HG03442 (cell line): ENCODE measurements around the gene INPP5E.

Source experiments
- ATAC-seq: cut with Tn5 transposase; IDR thresholded peaks from one replicate; pipeline ENCODE4 v1.9.1; 2021; ENCODE audit warnings: mild to moderate bottlenecking, moderate library complexity; ENCODE audit not compliant: unreplicated experiment

The INPP5E gene, protein sequence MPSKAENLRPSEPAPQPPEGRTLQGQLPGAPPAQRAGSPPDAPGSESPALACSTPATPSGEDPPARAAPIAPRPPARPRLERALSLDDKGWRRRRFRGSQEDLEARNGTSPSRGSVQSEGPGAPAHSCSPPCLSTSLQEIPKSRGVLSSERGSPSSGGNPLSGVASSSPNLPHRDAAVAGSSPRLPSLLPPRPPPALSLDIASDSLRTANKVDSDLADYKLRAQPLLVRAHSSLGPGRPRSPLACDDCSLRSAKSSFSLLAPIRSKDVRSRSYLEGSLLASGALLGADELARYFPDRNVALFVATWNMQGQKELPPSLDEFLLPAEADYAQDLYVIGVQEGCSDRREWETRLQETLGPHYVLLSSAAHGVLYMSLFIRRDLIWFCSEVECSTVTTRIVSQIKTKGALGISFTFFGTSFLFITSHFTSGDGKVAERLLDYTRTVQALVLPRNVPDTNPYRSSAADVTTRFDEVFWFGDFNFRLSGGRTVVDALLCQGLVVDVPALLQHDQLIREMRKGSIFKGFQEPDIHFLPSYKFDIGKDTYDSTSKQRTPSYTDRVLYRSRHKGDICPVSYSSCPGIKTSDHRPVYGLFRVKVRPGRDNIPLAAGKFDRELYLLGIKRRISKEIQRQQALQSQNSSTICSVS

DNA sequence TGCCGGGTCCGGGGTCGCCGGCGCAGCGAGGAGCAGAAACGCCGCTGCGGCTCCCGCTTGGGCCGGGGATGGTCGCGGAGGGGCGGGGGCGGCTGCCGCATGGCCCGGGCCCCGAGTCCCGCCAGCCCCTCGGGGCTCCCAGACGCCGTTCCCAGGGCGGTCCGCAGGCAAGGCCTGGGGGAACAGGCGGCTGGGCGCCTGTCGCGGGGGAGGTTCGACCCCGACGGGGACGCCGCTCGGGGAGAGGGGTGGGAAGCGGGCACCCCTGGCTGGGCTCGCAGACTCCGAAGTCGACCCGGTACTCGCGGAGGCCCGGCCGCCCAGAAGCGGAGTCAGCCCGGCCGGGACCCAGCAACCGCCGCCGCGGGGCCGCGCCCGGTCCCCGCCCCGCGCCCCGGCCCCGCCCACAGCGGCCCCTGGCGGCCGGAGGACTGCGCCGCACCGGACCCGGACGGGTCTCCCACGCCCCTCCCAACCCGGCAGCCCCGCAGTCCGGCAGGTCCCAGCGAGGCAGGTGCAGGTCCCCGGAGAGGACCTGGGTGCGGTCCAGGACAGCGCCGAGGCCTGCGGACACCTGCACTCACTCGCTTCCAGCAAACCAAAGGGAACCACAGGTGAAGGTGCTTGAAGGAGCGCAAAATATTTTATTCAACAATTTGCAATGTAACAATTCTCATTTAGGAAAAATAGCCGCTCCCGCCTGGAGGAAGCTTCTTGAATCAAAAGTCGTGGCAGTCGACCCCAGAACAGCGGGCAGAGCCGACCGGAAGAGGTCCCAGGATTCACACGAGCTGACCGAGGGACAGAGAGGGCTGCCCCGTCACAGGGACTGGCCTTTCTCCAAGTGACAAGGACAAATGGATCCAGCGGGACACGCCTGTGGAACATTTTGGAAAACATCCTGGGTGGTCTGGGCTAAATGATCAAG, at the start of gene INPP5E:
INPP5E (minus strand) TSS at position 365 of the 928 bp plus-strand sequence. CDS start 426 bp downstream, outside the sequence.
- peak; percentile 67 for ATAC-seq

DNA sequence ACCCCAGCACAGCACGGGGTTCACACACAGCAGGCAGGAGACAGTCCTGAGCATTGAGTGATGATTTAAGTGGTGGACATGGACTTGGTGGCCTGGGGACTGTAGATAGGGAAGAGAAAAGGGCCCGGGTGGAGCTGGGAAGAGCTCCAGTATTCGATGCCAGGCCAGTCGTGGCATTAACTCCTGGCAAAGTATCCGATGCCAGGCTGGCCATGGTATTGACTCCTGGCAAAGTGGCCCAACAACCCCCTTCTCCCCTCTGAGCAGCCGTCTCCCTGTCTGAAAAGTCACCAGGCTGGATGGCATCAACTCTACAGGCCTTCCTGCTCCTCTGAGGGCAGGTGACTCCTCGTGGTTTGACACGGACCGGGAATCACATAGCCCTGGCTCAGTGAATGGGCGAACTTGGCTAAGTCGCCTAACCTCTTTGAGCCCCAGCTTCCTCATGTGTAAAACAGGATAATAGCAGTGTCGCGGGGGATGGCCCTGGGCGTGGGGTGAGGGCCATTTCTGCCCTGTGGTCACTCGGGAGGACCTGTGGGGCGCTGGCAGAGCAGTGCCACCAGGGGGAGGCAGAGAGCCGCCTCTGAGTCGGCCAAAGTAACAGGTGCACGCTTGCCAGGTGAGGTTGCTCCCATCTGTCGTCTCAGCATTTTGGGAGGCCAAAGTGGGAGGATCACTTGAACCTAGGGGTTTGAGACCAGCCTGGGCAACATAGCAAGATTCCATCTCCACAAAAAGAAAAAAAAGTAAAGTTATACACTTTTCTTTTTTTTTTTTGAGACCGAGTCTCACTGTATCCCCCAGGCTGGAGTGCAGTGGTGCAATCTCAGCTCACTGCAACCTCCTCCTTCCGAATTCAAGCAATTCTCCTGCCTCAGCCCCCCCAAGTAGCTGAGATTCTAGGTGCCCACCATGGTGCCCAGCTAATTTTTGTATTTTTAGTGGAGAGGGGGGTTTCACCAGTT, 48.9 kb upstream of the INPP5E start:
- no peak for ATAC-seq

DNA sequence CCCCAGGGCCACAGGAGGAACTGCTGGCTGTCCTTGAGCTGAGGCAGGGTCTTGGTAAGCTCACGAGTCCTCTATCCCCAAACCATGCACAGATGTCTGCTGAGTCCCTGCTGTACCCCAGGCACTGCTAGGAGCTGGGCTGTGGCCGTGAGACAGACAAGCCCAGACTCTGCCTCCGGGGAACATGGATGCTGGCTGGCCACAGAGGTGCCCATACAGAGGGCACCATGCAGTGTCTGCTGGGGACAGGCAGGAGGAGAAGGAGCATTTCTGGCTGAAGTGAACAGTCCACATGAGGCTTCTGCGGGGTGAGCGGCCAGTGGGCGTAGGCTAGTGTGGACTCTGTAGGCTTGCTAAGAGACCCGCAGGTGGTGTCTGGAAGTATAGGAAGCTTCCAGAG, 48.0 kb upstream of the INPP5E start:
- ATAC-seq: no peak

DNA sequence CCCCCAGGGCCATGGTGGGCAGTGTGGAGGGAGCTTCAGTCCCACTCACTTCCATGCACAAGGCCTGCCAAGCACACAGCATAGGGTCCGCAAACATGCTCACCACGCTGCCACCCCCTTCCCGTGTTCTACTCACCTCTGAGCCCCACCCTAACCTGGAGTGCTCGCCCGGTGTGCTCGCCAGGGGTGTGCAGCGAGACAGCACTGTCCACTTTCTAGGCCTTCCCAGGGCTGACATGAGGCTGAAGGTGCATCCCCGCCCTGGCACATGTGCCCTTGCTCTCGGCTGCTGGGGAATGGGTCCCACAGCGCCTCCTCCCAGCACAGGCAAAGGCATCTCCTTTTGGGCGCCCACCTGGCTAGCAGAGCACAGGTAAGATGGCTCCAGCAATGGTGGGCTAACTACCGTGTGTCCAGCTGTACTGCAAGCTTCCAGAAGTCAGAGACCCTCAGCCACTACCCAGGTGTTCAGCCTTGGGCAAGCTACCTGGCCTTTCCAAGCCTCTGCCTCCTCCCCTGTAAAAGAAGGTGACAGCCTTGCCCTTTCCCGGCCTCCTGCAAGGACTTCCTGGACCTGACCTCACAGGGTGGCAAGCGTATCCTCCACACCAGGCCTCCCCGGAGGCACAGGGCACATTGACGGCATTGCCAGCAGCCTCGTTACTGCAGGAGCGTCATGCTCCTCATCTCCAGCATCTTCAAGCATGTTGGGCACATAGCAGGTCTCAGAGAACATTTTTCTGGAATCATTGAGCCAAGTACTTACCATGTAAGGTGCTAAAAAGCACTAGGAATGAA, 47.4 kb upstream of the INPP5E start:
- ATAC-seq: no peak

DNA sequence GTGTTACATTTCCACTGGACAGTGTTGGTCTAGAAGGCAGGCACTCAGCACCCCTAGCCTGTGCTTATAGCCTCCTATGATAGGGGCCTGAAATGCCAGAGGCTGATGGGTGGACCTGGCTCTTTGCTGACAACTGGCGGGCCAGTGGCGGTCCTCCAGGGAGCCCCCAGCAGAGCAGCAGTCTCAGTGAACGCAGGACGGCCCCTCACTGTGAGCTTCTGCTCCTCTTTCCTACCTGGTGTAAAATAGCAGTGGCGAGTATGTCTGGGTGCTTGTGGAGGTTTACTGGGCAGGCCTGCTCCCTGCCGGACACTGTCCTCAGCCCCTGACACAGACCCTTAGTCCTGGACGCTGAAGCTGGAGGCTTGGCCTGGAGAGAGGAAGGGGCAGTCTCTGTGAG, 46.5 kb upstream of the INPP5E start:
- ATAC-seq: no peak

DNA sequence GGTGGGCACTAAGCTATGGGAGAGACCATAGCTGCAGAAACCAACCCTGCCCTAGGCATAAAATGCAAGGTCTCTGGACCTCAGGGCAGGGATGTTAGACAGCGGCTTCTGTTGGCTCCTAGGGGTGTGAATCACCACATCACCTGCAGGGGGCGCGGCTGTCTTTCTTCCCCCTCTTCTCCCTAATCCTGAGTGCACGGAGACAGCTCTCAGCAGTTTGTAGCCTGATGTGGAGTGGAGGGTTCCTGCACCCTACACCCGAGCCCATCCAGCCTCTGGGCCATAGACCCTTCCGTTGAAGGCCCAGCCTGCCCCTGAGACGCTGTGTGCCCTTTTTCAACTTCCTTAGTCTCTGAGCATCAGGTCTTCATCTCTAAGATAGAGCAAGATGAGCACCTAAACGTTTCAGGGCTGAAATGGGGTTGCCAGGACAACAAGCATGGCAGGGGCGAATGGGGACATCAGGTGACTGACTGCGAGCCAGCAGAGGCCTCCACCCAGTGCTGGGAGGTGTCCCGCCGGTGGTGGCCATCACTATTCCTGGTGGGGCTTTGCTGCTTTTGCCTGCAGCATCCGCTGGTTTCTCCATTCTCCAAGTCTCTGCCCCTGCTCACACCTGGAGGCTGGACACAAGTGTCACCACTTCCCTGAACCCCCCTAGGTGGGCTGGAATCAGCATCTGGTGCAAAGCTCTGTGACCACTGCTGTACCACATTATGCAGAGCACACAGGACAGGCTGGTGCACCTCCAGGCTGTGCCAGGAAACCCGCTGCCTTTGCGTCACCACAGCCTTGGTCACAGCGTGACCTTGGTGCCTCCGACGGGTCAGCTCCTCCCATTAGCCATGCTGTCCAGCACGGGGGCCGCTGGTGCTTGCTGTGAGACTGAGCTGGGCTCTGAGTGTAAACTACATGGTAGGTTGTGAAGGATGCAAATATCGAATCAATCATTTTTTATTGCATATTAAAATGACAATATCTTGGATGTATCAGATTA, 45.7 kb upstream of the INPP5E start:
- no peak for ATAC-seq

DNA sequence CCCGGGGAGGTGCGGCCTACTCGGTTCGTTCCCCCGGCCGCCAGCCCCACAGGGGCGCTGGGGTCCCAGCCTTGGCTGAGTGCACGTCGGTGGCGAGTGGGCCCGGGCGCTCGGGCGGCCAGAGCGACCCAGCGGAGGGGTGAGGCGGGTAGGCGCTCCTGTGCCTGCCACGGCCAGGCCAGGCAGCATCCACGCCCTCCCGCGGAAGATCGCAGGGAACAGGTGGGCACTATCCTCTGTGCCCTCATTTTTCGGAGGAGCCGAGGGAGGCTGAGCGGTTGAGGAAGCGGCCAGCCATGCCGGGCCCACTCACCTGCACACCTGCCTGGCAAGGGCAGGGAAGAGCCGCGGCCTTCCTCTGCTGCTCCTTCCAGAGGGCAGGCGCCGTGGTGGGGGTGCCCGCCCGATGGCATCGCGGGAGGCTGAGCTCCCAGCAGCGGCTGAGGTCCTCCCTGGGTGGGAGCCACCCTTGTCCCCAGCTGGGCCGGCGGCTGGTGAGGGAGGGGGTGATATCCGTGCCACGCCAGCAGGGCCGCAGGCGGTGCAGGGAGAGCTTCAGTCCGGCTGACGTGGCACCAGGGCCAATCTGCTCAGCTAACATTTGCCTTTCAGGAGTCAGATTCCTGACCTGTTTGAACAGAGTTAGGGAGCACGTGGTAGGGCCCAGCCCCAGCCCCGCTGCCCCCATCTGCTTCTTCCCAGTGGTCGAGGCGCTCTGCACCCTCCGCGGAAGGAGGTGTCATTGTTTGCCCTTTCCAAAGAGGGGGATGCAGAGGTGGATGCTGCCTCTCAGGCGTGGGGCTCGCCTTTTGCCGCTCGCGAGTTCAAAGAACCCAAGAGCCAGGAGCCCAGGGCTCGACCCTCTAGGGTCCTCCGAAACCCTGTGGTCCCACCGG, 44.8 kb upstream of the INPP5E start:
- ATAC-seq: no peak

DNA sequence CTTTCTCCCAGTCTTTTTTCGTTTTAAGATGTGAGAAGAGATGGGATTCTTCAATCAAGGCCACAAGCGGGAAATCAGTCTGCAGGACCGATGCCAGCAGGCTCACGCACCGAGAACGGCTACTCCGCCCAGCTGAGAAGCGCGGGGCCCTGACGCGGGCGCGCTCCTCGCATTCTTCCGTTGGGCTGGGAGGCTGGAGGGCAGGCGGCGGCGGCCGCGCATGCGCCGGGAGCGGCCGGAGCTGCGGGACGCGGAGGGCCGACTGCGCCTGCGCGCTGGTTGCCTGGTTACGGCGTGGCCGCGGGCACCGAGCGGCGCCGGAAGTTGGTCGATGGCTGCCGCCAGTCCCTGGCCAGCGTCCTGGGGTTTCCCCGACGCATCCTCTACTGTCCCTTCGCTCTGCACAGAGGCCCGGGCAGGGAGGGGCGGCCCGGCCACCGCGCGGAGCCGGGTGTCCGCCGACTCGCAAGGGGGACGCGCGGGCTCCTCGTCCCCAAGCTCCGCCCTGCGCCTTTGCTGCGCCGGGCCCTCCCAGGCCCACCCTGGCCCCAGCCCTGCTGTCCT, 44.0 kb upstream of the INPP5E start:
- ATAC-seq: peak; percentile 59

DNA sequence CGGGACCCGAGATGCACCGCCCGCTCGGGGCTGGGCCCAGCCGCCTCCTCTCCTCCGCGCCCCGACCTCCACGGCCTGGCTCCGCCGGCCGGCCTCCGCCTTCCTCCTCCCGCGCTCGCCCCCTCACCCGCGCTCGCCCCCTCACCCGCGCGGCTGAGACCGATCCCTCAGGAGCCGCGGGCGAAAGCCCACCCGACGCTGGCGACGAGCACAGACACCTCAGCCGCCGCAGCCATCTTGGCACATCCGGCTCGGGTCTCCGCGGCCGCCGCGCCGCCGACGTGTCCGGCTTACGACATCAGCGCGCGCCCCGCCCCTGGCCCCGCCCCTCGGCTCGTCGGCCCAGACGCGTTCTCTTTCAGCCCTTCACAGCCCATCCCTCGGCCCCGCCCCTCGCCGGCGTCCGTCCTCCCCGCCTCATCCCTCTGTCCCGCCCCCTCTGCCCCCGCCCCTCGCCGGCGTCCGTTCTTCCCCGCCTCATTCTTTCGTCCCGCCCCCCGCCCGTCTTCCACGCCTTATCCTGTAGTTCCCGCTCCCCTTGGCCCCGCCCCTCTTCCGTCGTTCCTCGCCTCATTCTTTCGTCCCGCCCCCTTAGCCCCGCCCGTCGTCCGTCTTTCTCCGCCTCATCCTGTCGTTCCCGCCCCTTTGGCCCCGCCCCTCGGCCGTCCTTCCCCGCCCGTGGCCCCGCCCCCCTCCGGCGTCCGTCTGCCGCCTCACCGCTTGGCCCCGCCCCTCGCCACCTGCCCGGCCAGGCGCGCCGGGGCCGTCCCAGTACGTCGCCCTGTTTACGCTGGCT, 43.3 kb upstream of the INPP5E start, which contains the start of gene SEC16A:
SEC16A (minus strand) TSS at position 248 of the 796 bp plus-strand sequence. CDS start 5,425 bp downstream, outside the sequence.
- peak; percentile 52 for ATAC-seq

DNA sequence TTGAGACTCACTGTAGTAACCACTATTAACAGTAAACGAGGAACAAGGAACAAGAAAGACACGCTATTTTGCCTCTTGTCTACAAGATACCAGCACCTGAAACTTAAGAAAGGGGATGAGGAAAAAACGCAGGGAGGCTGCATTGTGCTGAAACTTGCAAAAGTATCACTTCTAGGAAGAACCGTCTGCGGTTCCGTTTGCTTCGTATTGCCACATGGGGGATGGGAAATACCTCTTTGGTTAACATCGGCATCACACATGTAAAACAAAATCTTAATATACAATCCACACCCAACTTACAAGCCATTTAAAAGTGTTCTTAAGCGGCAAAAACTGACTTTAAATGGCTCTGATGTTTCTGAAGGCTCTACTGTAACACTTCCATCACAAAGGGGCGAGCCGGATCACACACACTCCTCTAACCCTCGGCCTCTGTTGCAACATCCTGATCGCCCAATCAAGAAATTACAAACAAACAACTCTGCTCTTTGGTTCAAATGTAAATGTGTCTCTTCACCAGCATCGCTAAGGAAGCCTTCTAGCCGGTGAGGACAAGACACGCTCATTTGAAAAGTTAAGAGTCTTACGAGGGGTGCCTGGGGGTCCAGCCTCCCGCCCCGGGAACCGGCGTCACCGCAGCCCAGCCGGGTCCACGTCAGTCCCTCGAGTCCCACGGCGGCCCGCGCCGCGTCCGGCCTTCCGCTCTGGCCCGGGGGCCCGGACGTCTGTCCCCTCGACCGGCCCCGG, 42.6 kb upstream of the INPP5E start:
- ATAC-seq: no peak

DNA sequence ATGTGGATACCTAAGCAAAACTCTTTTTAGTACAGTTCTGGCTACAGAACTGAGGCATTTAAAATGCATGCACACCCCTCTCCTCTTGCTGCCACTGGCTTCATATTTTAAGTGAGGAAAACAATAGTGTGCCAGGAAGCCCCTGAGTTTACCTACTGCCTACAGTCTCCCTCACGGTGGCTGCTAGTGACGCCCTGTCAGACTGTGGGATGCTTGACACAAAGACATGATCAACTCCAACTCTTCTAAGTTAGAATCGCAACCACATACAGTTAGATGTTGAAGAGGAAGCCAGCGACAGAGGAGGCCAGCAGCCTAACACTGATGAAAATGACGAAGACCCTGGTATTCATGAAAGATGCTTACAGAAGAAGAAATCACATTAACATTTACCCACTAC, 41.9 kb upstream of the INPP5E start:
- no peak for ATAC-seq

DNA sequence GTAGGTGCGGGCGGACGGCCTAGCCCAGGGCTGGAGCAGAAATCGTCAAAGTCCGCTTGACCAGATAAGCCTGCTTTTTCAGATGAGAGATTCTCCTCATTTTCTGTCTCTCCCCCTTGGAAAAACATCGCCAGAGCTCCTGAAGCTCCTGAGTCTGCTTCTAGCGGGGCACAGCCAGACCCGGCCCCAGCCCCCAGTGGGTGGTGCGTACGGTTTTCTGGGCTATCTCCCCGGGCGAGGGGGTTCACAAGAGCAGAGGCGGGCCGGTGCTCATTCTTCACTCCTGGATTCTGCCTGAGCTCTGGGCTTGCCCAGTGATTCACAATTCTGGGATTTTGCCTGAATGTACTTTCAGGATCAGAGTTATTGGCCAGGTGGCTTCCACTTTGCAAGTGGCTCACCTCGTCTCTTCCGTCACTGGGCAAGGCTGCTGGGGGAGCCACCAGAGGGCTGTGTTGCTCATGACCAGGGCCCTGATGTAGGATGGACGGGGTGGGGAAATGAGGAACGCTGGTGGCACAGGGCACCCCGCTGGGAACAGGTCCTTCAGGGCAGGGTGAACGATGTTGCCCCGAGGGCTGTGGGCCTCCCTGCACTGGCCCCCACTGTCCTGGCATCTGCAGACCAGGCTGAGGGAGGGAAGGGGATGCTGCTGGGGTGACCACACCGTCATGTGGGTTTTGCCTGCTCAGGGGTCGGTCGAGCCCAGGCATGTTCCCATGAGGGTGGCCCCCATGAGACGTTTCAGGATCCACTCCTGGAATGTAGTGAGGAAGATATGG, 36.9 kb upstream of the INPP5E start:
- ATAC-seq: no peak

DNA sequence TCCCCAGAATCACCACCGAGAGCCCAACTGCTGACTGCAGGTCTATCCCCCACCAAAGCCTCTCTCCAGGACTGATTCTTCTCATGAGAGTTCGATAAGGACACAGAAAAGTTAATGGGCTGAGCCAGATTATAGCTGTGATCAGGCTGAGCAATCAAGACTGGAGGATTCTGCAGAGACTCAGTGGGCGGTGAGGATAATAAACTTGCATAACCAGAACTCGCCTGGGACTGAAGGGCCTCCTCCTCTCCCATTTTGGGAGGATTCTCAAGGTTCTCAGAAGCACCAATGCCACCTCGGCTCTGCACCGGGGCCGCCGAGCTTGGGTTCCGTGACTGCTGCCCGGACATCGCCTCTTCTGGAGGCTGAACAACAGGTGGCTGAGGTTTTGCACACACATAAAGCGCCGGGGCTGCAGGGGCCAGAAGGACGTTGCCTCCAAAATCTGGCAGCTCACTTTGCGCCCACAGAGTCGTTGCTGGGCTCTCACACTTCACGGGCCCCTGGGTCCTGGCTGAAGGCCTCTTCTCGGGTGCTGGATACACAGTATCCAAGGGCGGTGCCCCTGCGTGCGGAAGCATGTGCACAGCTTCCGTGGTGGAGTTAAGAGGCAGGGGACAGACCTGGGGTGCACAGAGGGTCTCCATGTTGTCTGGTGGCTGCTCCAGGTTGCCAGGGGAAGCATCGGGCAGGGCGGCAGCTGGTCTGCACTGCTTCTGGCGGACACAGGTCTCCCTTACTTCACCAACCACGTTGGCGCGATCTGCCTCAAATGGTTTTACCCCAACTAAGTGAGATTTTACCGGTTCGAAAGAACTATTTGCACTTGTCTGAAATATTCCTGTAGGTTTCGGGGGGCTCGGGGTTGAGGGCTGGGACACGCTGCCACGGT, 35.6 kb upstream of the INPP5E start:
- ATAC-seq: no peak
